GM12878 (cell line): Measurements from ENCODE around the gene TMEM259. TPM values are rescaled to one million over a fixed set of nuclear protein-coding genes. Genes with fewer than 3 reads are reported as not detected.

Source experiments
- ATAC-seq: fragments of 200-7000 bp; cut with Tn5 transposase; 3 replicates; pipeline ENCODE4 v1.9.1; 2020; ENCODE audit warnings: mild to moderate bottlenecking, moderate library complexity
- BruUV-seq: library from RNA; stranded (reverse); fragments of 400-500 nt; replicated peaks from 2 replicates; lab custom pipeline; 2021; lab: Mats Ljungman, UMichigan
- CTCF ChIA-PET: fragments of 300-600 bp; sonication (Branson Sonifier 250); formaldehyde crosslinking; extraction: SDS; loops from one replicate; lab custom pipeline; 2021; ENCODE audit warnings: inconsistent platforms; lab: Yijun Ruan, JAX
- POLR2A ChIA-PET: fragments of 350-600 bp; formaldehyde crosslinking; extraction: SDS; loops from one replicate; lab custom pipeline; 2021; ENCODE audit warnings: inconsistent platforms; lab: Charles Lee
- RAD21 ChIA-PET: fragments of 300-600 bp; sonication (Branson Sonifier 250); formaldehyde crosslinking; loops from one replicate; lab custom pipeline; 2023; ENCODE audit warnings: antibody characterized with exemption; ENCODE audit not compliant: unreplicated experiment; lab: Charles Lee
- SMC1A ChIA-PET: fragments of 300-600 bp; sonication (Branson Sonifier 250); formaldehyde crosslinking; loops from one replicate; lab custom pipeline; 2023; ENCODE audit not compliant: unreplicated experiment, uncharacterized antibody; lab: Charles Lee
- DNase-seq: peaks from one replicate; pipeline ENCODE4 v3.0.0-alpha.2; 2011; ENCODE audit warnings: low read depth, low spot score
- FAIRE-seq: peaks from 3 replicates; lab custom pipeline; 2011; peaks lifted over from hg19 to GRCh38; lab: Jason Lieb, UNC
- H2AFZ ChIP-seq: 2 replicates; pipeline ENCODE4 v1.6.0; 2011; ENCODE audit warnings: low read depth, low read length, control low read depth; ENCODE audit not compliant: control insufficient read depth
- H3K27ac ChIP-seq: 2 replicates; pipeline ENCODE4 v1.5.1; 2011; ENCODE audit warnings: control low read depth; ENCODE audit not compliant: control insufficient read depth, insufficient read depth
- H3K27me3 ChIP-seq, 2 experiments: replicated peaks in 1 of 2; 2 replicates each; pipeline versions ENCODE4 v1.6.0 to v1.6.1; 2011; ENCODE audit warnings: low read length in 1 of 2; ENCODE audit not compliant: control insufficient read depth in 2 of 2, insufficient read depth in 2 of 2
- H3K36me3 ChIP-seq, 2 experiments: 2 replicates each; pipeline ENCODE4 v1.5.1; 2011; ENCODE audit warnings: low read length in 1 of 2; ENCODE audit not compliant: control insufficient read depth in 2 of 2, insufficient read depth in 2 of 2
- H3K4me1 ChIP-seq: 2 replicates; pipeline ENCODE4 v1.6.1; 2011; ENCODE audit warnings: mild to moderate bottlenecking, low read length, moderate library complexity, mixed read lengths; ENCODE audit not compliant: control insufficient read depth, insufficient read depth
- H3K4me2 ChIP-seq: 2 replicates; pipeline ENCODE4 v1.6.0; 2011; ENCODE audit warnings: control low read depth; ENCODE audit not compliant: control insufficient read depth, insufficient read depth
- H3K4me3 ChIP-seq: fragments of 200-600 bp; sonication (generic); 2 replicates; pipeline ENCODE4 v1.5.1; 2016
- H3K79me2 ChIP-seq: 2 replicates; pipeline ENCODE4 v1.6.0; 2011; ENCODE audit warnings: low read length; ENCODE audit not compliant: control insufficient read depth, insufficient read depth
- H3K9ac ChIP-seq: 2 replicates; pipeline ENCODE4 v1.8.0; 2011; ENCODE audit warnings: low read length, control low read depth, mixed read lengths; ENCODE audit not compliant: control insufficient read depth, insufficient read depth
- H3K9me3 ChIP-seq: replicated peaks from 3 replicates; pipeline ENCODE4 v1.5.1; 2011; ENCODE audit warnings: mild to moderate bottlenecking, low read length; ENCODE audit not compliant: control insufficient read depth, insufficient read depth
- H4K20me1 ChIP-seq: 2 replicates; pipeline ENCODE4 v1.6.0; 2011; ENCODE audit not compliant: control insufficient read depth, insufficient read depth
- BRCA1 ChIP-seq: IDR thresholded peaks from 2 replicates; pipeline ENCODE4 v1.6.1; 2011; ENCODE audit warnings: low read depth, low read length, improper control_type of control experiment
- CEBPB ChIP-seq, 2 experiments: fragments of 150-350 bp in 1 of 2; IDR thresholded peaks; 2 replicates each; pipeline ENCODE4 v1.6.1; 2012 to 2014; ENCODE audit warnings: low read depth in 2 of 2, low read length in 2 of 2, borderline replicate concordance in 1 of 2, inconsistent platforms in 1 of 2
- EP300 ChIP-seq, 2 experiments: fragments of 150-350 bp in 1 of 2; IDR thresholded peaks; 2 replicates each; pipeline ENCODE4 v1.6.1; 2011 to 2012; ENCODE audit warnings: low read depth in 2 of 2, low read length in 2 of 2, borderline replicate concordance in 1 of 2, improper control_type of control experiment in 1 of 2, inconsistent platforms in 1 of 2; ENCODE audit not compliant: control insufficient read depth in 1 of 2
- FOXM1 ChIP-seq: IDR thresholded peaks from 2 replicates; pipeline ENCODE4 v1.6.1; 2012; ENCODE audit warnings: low read depth, mild to moderate bottlenecking, inconsistent platforms, low read length, moderate library complexity
- HDAC2 ChIP-seq: fragments of 200-600 bp; sonication (generic); IDR thresholded peaks from 2 replicates; pipeline ENCODE4 v1.6.1; 2017
- NR2C2 ChIP-seq: IDR thresholded peaks from 2 replicates; pipeline ENCODE4 v1.6.1; 2011; ENCODE audit warnings: borderline replicate concordance, low read depth; ENCODE audit not compliant: control insufficient read depth, insufficient read length
- NR2F1 ChIP-seq: fragments of 450-650 bp; conservative IDR thresholded peaks from 2 replicates; pipeline ENCODE4 v1.6.1; 2017; ENCODE audit warnings: mild to moderate bottlenecking
- PML ChIP-seq: IDR thresholded peaks from 2 replicates; pipeline ENCODE4 v1.6.1; 2012; ENCODE audit warnings: low read length, inconsistent platforms
- POLR2AphosphoS2 ChIP-seq: IDR thresholded peaks from 2 replicates; pipeline ENCODE4 v1.6.1; 2011; ENCODE audit warnings: low read depth, mild to moderate bottlenecking, low read length, improper control_type of control experiment, moderate library complexity
- RBBP5 ChIP-seq: fragments of 200-600 bp; sonication (generic); conservative IDR thresholded peaks from 2 replicates; pipeline ENCODE4 v1.6.1; 2016
- STAT3 ChIP-seq: IDR thresholded peaks from 2 replicates; pipeline ENCODE4 v1.6.1; 2011; ENCODE audit warnings: low read depth, low read length, improper control_type of control experiment
- SUPT20H ChIP-seq: IDR thresholded peaks from 2 replicates; pipeline ENCODE4 v1.6.1; 2011; ENCODE audit warnings: low read depth, mild to moderate bottlenecking, low read length, moderate library complexity, borderline replicate concordance; ENCODE audit not compliant: control insufficient read depth
- WRNIP1 ChIP-seq: IDR thresholded peaks from 2 replicates; pipeline ENCODE4 v1.6.1; 2011; ENCODE audit warnings: low read depth, low read length, improper control_type of control experiment, borderline replicate concordance
- ZNF207 ChIP-seq: fragments of 450-650 bp; IDR thresholded peaks from 2 replicates; pipeline ENCODE4 v1.6.1; 2014; ENCODE audit warnings: antibody characterized with exemption, mild to moderate bottlenecking, borderline replicate concordance
- ZZZ3 ChIP-seq: IDR thresholded peaks from 2 replicates; pipeline ENCODE4 v1.6.1; 2011; ENCODE audit warnings: low read depth; ENCODE audit not compliant: control insufficient read depth, insufficient read length
- WGBS: methylation state at CpG from one replicate; pipeline ENCODE4 v1.1.6; 2016; ENCODE audit warnings: low lambda C conversion rate; ENCODE audit not compliant: insufficient replicate concordance, insufficient coverage; ENCODE audit errors: missing lambda C conversion rate; 5-methylcytosine and 5-hydroxymethylcytosine counted together
- in situ Hi-C: fragments of 300-500 bp; cut with MboI; formaldehyde crosslinking; loops from 9 replicates; pipeline ENCODE4 v1.14.3; 2018; ENCODE audit warnings: mixed read lengths
- intact Hi-C: fragments of 100-400 bp; cut with micrococcal nuclease; formaldehyde crosslinking; loops from one replicate; pipeline ENCODE4 v1.14.2; 2022; ENCODE audit not compliant: unreplicated experiment
- polyA plus RNA-seq, 11 experiments: library from polyadenylated mRNA; depleted of rRNA in 4 of 11; unstranded in 6 of 11; stranded (reverse) in 5 of 11; fragments of >200 nt; fragmentation: Nextera tagmentation in 4 of 11; fragmentation: Illumina TruSeq in 1 of 11; extraction: Ambion mirVana in 4 of 11; extraction: Trizol in 1 of 11; gene quantifications; 1 replicate in 1 of 11; 2 replicates in 10 of 11; pipeline versions ENCODE4 v1.2.1 to v1.2.3, GENCODE V29; 2011 to 2016; ENCODE audit warnings: inconsistent platforms in 2 of 11, missing spikeins in 2 of 11, low read depth in 1 of 11
- total RNA-seq, 4 experiments: library from RNA; depleted of rRNA in 3 of 4; stranded (reverse); fragments of >200 nt in 3 of 4; fragmentation: Illumina TruSeq in 1 of 4; extraction: Trizol in 1 of 4; gene quantifications; 2 replicates each; pipeline versions ENCODE4 v1.2.1 to v1.2.3, GENCODE V29; 2013 to 2021
- TF ChIP-seq, protein P1 (sequence below): fragments of 450-650 bp; IDR thresholded peaks from 2 replicates; pipeline ENCODE4 v1.6.1; 2016; ENCODE audit warnings: mild to moderate bottlenecking
- TF ChIP-seq, protein P2 (sequence below): IDR thresholded peaks from 2 replicates; pipeline ENCODE4 v1.6.1; 2011; ENCODE audit warnings: mild to moderate bottlenecking, low read depth, low read length, moderate library complexity; ENCODE audit not compliant: insufficient replicate concordance

TMEM259 gene
- total and polyA plus RNA-seq, 10 of the 15 experiments (the other 5 are each of a cell fraction or from before 2014, with no cell fraction given) = 0.43 to 184 (median 62.0) TPM

DNA sequence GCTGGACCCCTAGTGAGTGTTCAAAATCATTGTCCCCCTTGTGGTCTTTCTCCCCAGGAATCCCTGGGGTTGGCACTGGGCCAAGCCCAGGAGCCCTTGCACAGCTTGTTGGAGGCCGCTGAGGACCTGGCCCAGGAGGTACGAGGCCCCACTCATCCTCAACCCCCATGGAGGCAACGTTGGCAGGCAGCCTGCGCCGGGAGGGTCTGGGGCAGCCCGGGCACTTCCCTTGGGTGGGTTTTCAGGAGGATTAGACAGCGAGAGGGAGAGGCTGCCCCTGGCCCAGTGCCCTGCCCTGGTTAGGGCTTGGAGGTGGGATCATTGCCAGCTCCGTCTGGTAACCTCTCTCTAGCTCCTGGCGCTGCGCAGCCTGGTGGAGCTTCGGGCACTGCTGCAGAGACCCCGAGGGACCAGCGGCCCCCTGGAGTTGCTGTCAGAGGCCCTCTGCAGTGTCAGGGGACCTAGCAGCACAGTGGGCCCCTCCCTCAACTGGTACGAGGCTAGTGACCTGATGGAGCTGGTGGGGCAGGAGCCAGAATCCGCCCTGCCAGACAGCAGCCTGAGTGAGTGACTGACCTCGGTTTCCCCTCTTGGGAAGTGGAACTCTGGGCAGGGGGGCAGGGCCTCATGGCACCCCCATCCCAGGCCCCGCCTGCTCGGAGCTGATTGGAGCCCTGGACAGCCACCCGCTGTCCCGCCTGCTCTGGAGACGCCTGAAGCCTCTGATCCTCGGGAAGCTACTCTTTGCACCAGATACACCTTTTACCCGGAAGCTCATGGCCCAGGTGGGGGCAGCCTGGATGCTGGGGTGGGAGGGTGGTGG is 22.0 kb upstream of the TMEM259 start (continued):
- TF ChIP-seq HDAC2 (no peak), SUPT20H (no peak), CEBPB (IDR thresholded peaks at IDR 0.05; ENCODE audit: borderline replicate concordance in 1 of 2, low read depth in 2 of 2, low read length in 2 of 2) (no peak), BRCA1 (no peak), STAT3 (no peak)
- TF ChIP-seq, protein P1, sequence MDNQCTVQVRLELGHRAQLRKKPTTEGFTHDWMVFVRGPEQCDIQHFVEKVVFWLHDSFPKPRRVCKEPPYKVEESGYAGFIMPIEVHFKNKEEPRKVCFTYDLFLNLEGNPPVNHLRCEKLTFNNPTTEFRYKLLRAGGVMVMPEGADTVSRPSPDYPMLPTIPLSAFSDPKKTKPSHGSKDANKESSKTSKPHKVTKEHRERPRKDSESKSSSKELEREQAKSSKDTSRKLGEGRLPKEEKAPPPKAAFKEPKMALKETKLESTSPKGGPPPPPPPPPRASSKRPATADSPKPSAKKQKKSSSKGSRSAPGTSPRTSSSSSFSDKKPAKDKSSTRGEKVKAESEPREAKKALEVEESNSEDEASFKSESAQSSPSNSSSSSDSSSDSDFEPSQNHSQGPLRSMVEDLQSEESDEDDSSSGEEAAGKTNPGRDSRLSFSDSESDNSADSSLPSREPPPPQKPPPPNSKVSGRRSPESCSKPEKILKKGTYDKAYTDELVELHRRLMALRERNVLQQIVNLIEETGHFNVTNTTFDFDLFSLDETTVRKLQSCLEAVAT = no peak

DNA sequence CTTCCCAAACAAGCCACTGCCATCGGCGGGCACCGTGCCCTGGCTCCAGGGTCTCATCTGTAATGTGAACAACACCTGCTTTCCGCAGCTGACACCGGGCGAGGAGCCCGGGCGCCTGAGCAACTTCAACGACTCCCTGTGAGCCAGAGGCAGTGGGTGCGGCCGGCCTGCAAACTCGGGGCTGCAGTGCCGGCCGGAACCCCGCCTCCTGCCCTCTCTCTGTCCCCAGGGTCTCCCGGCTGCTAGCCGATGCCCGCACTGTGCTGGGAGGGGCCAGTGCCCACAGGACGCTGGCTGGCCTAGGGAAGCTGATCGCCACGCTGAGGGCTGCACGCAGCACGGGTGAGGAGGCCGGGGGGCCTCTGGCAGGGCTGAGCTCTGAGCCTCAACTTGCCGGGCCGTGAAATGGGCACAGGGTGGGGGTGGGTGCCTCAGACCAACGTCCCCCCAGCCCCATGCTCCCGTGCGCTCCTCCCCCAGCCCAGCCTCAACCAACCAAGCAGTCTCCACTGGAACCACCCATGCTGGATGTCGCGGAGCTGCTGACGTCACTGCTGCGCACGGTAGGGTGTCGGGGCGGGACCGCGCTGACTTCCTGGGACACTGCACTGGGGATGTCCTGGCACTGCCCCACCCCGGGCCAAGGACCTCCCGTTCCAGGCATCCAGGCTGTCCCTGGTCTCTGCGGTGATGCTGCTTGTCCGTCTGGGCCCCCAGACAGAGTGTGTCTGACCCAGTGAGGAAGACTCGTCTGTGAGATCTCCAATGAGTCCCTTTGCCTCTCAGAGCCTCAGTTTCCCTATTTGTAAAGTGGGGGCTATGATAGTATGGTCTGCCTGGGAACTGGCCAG is 21.1 kb upstream of the TMEM259 start:
- H3K27ac ChIP-seq = no peak overlapping the region
- ATAC-seq (no peak), FAIRE-seq (no peak), DNase-seq (no peak)
- ChIA-PET CTCF (interaction anchor here (0.9 to 1.2 kb wide), 2 partner anchors 23 to 24 kb away, joined by 3 read pairs; no protein-coding TSS in a partner anchor), SMC1A (interaction anchor here (0.9 to 5.9 kb wide), 2 partner anchors 14 to 92 kb away, joined by 3 to 22 read pairs; no protein-coding TSS in a partner anchor), POLR2A (interaction anchor here (0.6 to 6.3 kb wide), 4 partner anchors 9 to 35 kb away, joined by 5 to 83 read pairs (median 19); partner anchors contain the start of genes ARHGAP45 and CNN2), RAD21 (interaction anchor here (1.4 kb wide), 1 partner anchor 26 kb away, joined by 5 read pairs; the partner anchor contains the start of gene ARHGAP45)
- H3K36me3 ChIP-seq = no peaks in the 10 kb centered on the region; a peak in 1 of 4 replicates
- H2AFZ ChIP-seq = no peak overlapping the region
- H3K4me3 ChIP-seq = no peak overlapping the region
- peaks cover 28% of the 10 kb centered on the region for H3K4me1 ChIP-seq
- 0 out of 2 replicates have a peak, but pooled peaks cover 3% of the 10 kb centered on the region for H3K79me2 ChIP-seq
- in situ Hi-C loops (no loop called here), intact Hi-C loops (loop anchor here (2.0 kb wide), 1 partner anchor 21 kb away; no protein-coding TSS in a partner anchor)
- no peak overlapping the region for H3K9ac ChIP-seq
- BruUV-seq = no TSS peak
- 84% methylated on average over 42 of the region's 43 CpGs for WGBS
- H4K20me1 ChIP-seq = no peaks in the 10 kb centered on the region
- H3K9me3 ChIP-seq = no peaks in the 10 kb centered on the region
- H3K4me2 ChIP-seq = no peak overlapping the region
- H3K27me3 ChIP-seq = no peaks in the 10 kb centered on the region
- no peak for TF ChIP-seq PML
- TF ChIP-seq ZZZ3 = no peak
- no peak for TF ChIP-seq EP300 (IDR thresholded peaks at IDR 0.05; ENCODE audit: borderline replicate concordance in 1 of 2, control insufficient read depth in 1 of 2, low read depth in 2 of 2, low read length in 2 of 2)
- TF ChIP-seq, protein P2, sequence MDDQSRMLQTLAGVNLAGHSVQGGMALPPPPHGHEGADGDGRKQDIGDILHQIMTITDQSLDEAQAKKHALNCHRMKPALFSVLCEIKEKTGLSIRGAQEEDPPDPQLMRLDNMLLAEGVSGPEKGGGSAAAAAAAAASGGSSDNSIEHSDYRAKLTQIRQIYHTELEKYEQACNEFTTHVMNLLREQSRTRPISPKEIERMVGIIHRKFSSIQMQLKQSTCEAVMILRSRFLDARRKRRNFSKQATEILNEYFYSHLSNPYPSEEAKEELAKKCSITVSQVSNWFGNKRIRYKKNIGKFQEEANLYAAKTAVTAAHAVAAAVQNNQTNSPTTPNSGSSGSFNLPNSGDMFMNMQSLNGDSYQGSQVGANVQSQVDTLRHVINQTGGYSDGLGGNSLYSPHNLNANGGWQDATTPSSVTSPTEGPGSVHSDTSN = no peak
- no peak for TF ChIP-seq FOXM1
- TF ChIP-seq NR2F1 = no peak
- no peak for TF ChIP-seq POLR2AphosphoS2
- TF ChIP-seq NR2C2 = no peak
- no peak for TF ChIP-seq RBBP5
- TF ChIP-seq SUPT20H = no peak
- TF ChIP-seq ZNF207 = no peak
- TF ChIP-seq WRNIP1 = no peak
